Measurements from ENCODE around the gene STK11.

DNA sequence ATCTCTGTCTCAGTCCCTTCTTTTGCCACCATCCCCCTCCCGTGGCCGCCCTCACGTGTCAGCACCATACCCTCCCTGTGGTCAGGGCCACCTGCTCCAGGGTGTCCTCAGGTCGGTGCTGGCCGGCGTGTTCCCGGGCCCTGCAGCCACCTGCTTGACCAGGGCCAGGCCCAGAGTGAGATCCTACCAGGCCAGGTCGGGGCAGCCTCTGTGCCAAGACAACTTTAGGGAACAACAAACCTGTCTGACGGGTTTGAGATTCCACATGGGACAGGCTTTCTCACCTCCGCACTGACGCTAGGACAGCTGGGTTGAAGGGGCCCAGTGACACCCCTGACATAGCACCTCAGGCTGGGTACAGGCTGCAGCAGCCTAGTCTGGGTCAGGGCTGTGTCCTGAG lies 24.0 kb upstream of the STK11 start:
- TF ChIP-seq, protein P1, sequence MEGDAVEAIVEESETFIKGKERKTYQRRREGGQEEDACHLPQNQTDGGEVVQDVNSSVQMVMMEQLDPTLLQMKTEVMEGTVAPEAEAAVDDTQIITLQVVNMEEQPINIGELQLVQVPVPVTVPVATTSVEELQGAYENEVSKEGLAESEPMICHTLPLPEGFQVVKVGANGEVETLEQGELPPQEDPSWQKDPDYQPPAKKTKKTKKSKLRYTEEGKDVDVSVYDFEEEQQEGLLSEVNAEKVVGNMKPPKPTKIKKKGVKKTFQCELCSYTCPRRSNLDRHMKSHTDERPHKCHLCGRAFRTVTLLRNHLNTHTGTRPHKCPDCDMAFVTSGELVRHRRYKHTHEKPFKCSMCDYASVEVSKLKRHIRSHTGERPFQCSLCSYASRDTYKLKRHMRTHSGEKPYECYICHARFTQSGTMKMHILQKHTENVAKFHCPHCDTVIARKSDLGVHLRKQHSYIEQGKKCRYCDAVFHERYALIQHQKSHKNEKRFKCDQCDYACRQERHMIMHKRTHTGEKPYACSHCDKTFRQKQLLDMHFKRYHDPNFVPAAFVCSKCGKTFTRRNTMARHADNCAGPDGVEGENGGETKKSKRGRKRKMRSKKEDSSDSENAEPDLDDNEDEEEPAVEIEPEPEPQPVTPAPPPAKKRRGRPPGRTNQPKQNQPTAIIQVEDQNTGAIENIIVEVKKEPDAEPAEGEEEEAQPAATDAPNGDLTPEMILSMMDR (IDR thresholded peaks at IDR 0.05): no peak
- TF ChIP-seq POLR2A (IDR thresholded peaks at IDR 0.05): no peak
